K562 (cell line): ENCODE measurements around the gene TSPAN12. TPM values are rescaled to one million over a fixed set of nuclear protein-coding genes. Genes with fewer than 3 reads are reported as not detected.
A peak's percentile ranks its signal among the peaks of the same experiment; 100 is the strongest.

ENCODE experiments used
- HNRNPK ChIP-seq: fragments of 200-400 bp; formaldehyde crosslinking; IDR thresholded peaks from one replicate; pipeline ENCODE4 v1.6.1; 2018; ENCODE audit warnings: mild to moderate bottlenecking, low read depth, low read length; ENCODE audit not compliant: poor library complexity, severe bottlenecking
- KDM5B ChIP-seq: fragments of 200-600 bp; sonication (generic); IDR thresholded peaks from 2 replicates; pipeline ENCODE4 v1.6.1; 2012; ENCODE audit warnings: low read depth, mild to moderate bottlenecking, moderate library complexity, low read length, control low read depth, inconsistent platforms; ENCODE audit not compliant: insufficient replicate concordance
- NCOR1 ChIP-seq: fragments of 450-650 bp; IDR thresholded peaks from 2 replicates; pipeline ENCODE4 v1.6.1; 2016; ENCODE audit warnings: mild to moderate bottlenecking, moderate library complexity
- NEUROD1 ChIP-seq: fragments of 150-350 bp; IDR thresholded peaks from 2 replicates; pipeline ENCODE4 v1.6.1; 2014; ENCODE audit warnings: borderline replicate concordance, low read length, low read depth; ENCODE audit not compliant: partially characterized antibody
- RBM22 ChIP-seq: fragments of 200-400 bp; formaldehyde crosslinking; IDR thresholded peaks from 2 replicates; pipeline ENCODE4 v1.6.1; 2018; ENCODE audit warnings: low read length, low read depth; ENCODE audit not compliant: poor library complexity, severe bottlenecking
- REST ChIP-seq, 2 experiments: fragments of 450-650 bp; formaldehyde crosslinking in 1 of 2; IDR thresholded peaks; 2 replicates each; pipeline versions ENCODE4 v1.4.0 to v1.6.1; 2014 to 2020; ENCODE audit warnings: mild to moderate bottlenecking in 2 of 2, borderline replicate concordance in 1 of 2, low read depth in 1 of 2
- STAT5A ChIP-seq: IDR thresholded peaks from 2 replicates; pipeline ENCODE4 v1.6.1; 2012; ENCODE audit warnings: low read length, inconsistent platforms, borderline replicate concordance
- TFAM ChIP-seq: fragments of 250-450 bp; sonication (Bioruptor Pico); conservative IDR thresholded peaks from 2 replicates; pipeline ENCODE4 v1.5.0; 2021; ENCODE audit warnings: mild to moderate bottlenecking, moderate library complexity
- TFE3 ChIP-seq: fragments of 450-650 bp; formaldehyde crosslinking; IDR thresholded peaks from 2 replicates; pipeline ENCODE4 v1.4.0; 2020; ENCODE audit warnings: mild to moderate bottlenecking, mixed read lengths
- TOE1 ChIP-seq, 2 experiments: fragments of 450-650 bp in 1 of 2; sonication (generic) in 1 of 2; formaldehyde crosslinking in 1 of 2; IDR thresholded peaks; 2 replicates each; pipeline versions ENCODE4 v1.7.1 to v1.8.0; 2016 to 2022; ENCODE audit warnings: borderline replicate concordance in 2 of 2, mild to moderate bottlenecking in 2 of 2, antibody characterized with exemption in 1 of 2, inconsistent platforms in 1 of 2, low read depth in 1 of 2, missing genetic modification reagents in 1 of 2, moderate library complexity in 1 of 2
- YY1 ChIP-seq, 3 experiments: IDR thresholded peaks; 2 replicates each; pipeline ENCODE4 v1.6.1; 2011; ENCODE audit warnings: low read length in 2 of 3, mild to moderate bottlenecking in 2 of 3, moderate library complexity in 2 of 3, borderline replicate concordance in 1 of 3, control low read depth in 1 of 3, low read depth in 1 of 3; ENCODE audit not compliant: insufficient read depth in 3 of 3, insufficient replicate concordance in 2 of 3, control insufficient read depth in 1 of 3, insufficient read length in 1 of 3; ENCODE audit errors: extremely low read depth in 1 of 3
- ZBTB17 ChIP-seq: fragments of 450-650 bp; formaldehyde crosslinking; IDR thresholded peaks from 2 replicates; pipeline ENCODE4 v1.4.0; 2020; ENCODE audit warnings: mild to moderate bottlenecking
- ZNF184 ChIP-seq: sonication (generic); formaldehyde crosslinking; IDR thresholded peaks from 2 replicates; pipeline ENCODE4 v1.5.0; 2020; ENCODE audit warnings: missing genetic modification reagents
- ZNF232 ChIP-seq: sonication (generic); formaldehyde crosslinking; IDR thresholded peaks from 2 replicates; pipeline ENCODE4 v1.8.0; 2022; ENCODE audit warnings: mild to moderate bottlenecking, missing genetic modification reagents
- polyA plus RNA-seq, 8 experiments: library from polyadenylated mRNA; depleted of rRNA in 4 of 8; stranded (reverse) in 5 of 8; unstranded in 3 of 8; fragments of >200 nt; fragmentation: Nextera tagmentation in 2 of 8; fragmentation: Illumina TruSeq in 1 of 8; extraction: Ambion mirVana in 2 of 8; extraction: Trizol in 1 of 8; gene quantifications; 2 replicates each; pipeline versions ENCODE4 v1.2.1 to v1.2.3, GENCODE V29; 2011 to 2014; ENCODE audit warnings: inconsistent platforms in 1 of 8, missing spikeins in 1 of 8
- total RNA-seq, 7 experiments: library from RNA; depleted of rRNA in 6 of 7; stranded (reverse); fragments of >200 nt in 6 of 7; fragmentation: Illumina TruSeq in 2 of 7; extraction: Trizol in 2 of 7; gene quantifications; 2 replicates each; pipeline versions ENCODE4 v1.2.1 to v1.2.3, GENCODE V29; 2011 to 2021; ENCODE audit warnings: low replicate concordance in 1 of 7

The TSPAN12 gene
- total and polyA plus RNA-seq, 9 of the 15 experiments (the other 6 are each of a cell fraction or from before 2014, with no cell fraction given): 0.13 to 1.7 (median 0.35) TPM; not detected in 1

GRCh38 chr7:120857588-120858573 lies at the start of gene TSPAN12 (continued):
- no peak; the same call in 1 of the 2 replicates for TF ChIP-seq TFE3 (CRISPR knock-in tag)
- TF ChIP-seq YY1 (IDR thresholded peaks at IDR 0.05; ENCODE audit: borderline replicate concordance in 1 of 3, control insufficient read depth in 1 of 3, extremely low read depth in 1 of 3, insufficient read depth in 3 of 3, insufficient read length in 1 of 3, insufficient replicate concordance in 2 of 3, low read depth in 1 of 3, low read length in 2 of 3): peak in 1 of 3 experiments; percentile 56
- TF ChIP-seq ZNF232 (CRISPR knock-in tag): no peak
- TF ChIP-seq ZNF184 (CRISPR knock-in tag): no peak
- TF ChIP-seq ZBTB17 (CRISPR knock-in tag): no peak
- TF ChIP-seq REST (IDR thresholded peaks at IDR 0.05; ENCODE audit: borderline replicate concordance): peak; percentile 32
- no peak for TF ChIP-seq REST (CRISPR knock-in tag; IDR thresholded peaks at IDR 0.05; ENCODE audit: low read depth)
- TF ChIP-seq KDM5B: peak; percentile 23
- TF ChIP-seq NEUROD1: peak; percentile 24
- TF ChIP-seq STAT5A: no peak
- no peak for TF ChIP-seq HNRNPK
- no peak for TF ChIP-seq RBM22
- peak; percentile 29; the same call in 1 of the 2 replicates for TF ChIP-seq TOE1 (IDR thresholded peaks at IDR 0.05; ENCODE audit: borderline replicate concordance)
- TF ChIP-seq TOE1 (CRISPR knock-in tag; IDR thresholded peaks at IDR 0.05; ENCODE audit: borderline replicate concordance, low read depth): no peak
- TF ChIP-seq NCOR1: no peak
- no peak for TF ChIP-seq TFAM (CRISPR knock-in tag)
